PC-9 (cell line): ENCODE measurements around the gene WDHD1. TPM values are rescaled to one million over a fixed set of nuclear protein-coding genes. Genes with fewer than 3 reads are reported as not detected.
A peak's percentile ranks its signal among the peaks of the same experiment; 100 is the strongest.

ENCODE experiments used
- BruUV-seq: library from RNA; stranded (reverse); fragments of 400-500 nt; replicated peaks from 2 replicates; lab custom pipeline; 2021; lab: Mats Ljungman, UMichigan
- CTCF ChIA-PET: fragments of 300-600 bp; sonication (Branson Sonifier 250); formaldehyde crosslinking; loops from one replicate; lab custom pipeline; 2022; ENCODE audit warnings: antibody characterized with exemption; lab: Charles Lee
- POLR2A ChIA-PET: fragments of 300-600 bp; sonication (Branson Sonifier 250); formaldehyde crosslinking; loops from one replicate; lab custom pipeline; 2022; ENCODE audit warnings: antibody characterized with exemption; ENCODE audit not compliant: unreplicated experiment; lab: Charles Lee
- DNase-seq, 2 experiments: peaks; one replicate each; pipeline versions ENCODE4 v3.0.0 to v3.0.0-alpha.2; 2015 to 2022; ENCODE audit warnings: mixed read lengths in 1 of 2
- H2AFZ ChIP-seq: fragments of 200-600 bp; sonication (generic); 2 replicates; pipeline ENCODE4 v1.8.1; 2017; ENCODE audit warnings: antibody characterized with exemption
- H3F3A ChIP-seq: fragments of 200-600 bp; sonication (generic); 2 replicates; pipeline ENCODE4 v1.8.1; 2017; ENCODE audit warnings: antibody characterized with exemption, mild to moderate bottlenecking, low read depth; ENCODE audit not compliant: insufficient read depth
- H3K27ac ChIP-seq: fragments of 200-600 bp; sonication (generic); 2 replicates; pipeline ENCODE4 v1.6.1; 2016; ENCODE audit warnings: mixed run types
- H3K27me3 ChIP-seq: fragments of 200-600 bp; sonication (generic); 2 replicates; pipeline ENCODE4 v1.6.1; 2016; ENCODE audit warnings: low read depth, mixed run types; ENCODE audit not compliant: insufficient read depth
- H3K36me3 ChIP-seq: fragments of 200-600 bp; sonication (generic); 2 replicates; pipeline ENCODE4 v1.6.1; 2016; ENCODE audit warnings: low read depth, mixed run types
- H3K4me1 ChIP-seq: fragments of 200-600 bp; sonication (generic); replicated peaks from 2 replicates; pipeline ENCODE4 v1.6.1; 2016; ENCODE audit warnings: mixed run types; ENCODE audit not compliant: insufficient read depth
- H3K4me2 ChIP-seq: fragments of 200-600 bp; sonication (generic); 2 replicates; pipeline ENCODE4 v1.6.1; 2017; ENCODE audit warnings: mixed run types
- H3K4me3 ChIP-seq: fragments of 200-600 bp; sonication (generic); 2 replicates; pipeline ENCODE4 v1.6.1; 2016; ENCODE audit warnings: mixed run types
- H3K79me2 ChIP-seq: fragments of 200-600 bp; sonication (generic); 2 replicates; pipeline ENCODE4 v1.6.1; 2017; ENCODE audit warnings: low read depth, mixed run types
- H3K9me2 ChIP-seq: fragments of 200-600 bp; sonication (generic); 2 replicates; pipeline ENCODE4 v1.8.1; 2017; ENCODE audit warnings: mild to moderate bottlenecking; ENCODE audit not compliant: insufficient read depth
- H3K9me3 ChIP-seq: fragments of 200-600 bp; sonication (generic); 2 replicates; pipeline ENCODE4 v1.8.1; 2016; ENCODE audit warnings: low read depth; ENCODE audit not compliant: insufficient read depth
- H4K20me1 ChIP-seq: fragments of 200-600 bp; sonication (generic); 2 replicates; pipeline ENCODE4 v1.8.1; 2017; ENCODE audit not compliant: insufficient read depth
- EZH2 ChIP-seq: fragments of 200-600 bp; sonication (generic); IDR thresholded peaks from 2 replicates; pipeline ENCODE4 v1.8.0; 2017; ENCODE audit warnings: antibody characterized with exemption, low read depth
- intact Hi-C: fragments of 100-400 bp; cut with micrococcal nuclease; formaldehyde crosslinking; loops from one replicate; pipeline ENCODE4 v1.10.0; 2022; ENCODE audit not compliant: unreplicated experiment
- total RNA-seq: library from RNA; stranded (reverse); gene quantifications from 2 replicates; pipeline ENCODE4 v1.2.3, GENCODE V29; 2021
- TF ChIP-seq, protein P1 (sequence below): fragments of 200-600 bp; sonication (generic); conservative IDR thresholded peaks from 2 replicates; pipeline ENCODE4 v1.6.1; 2017; ENCODE audit warnings: mixed run types, antibody characterized with exemption, mild to moderate bottlenecking, moderate library complexity

Gene WDHD1
- total RNA-seq, 1 experiment from 2014 or later: 34.3 TPM

DNA sequence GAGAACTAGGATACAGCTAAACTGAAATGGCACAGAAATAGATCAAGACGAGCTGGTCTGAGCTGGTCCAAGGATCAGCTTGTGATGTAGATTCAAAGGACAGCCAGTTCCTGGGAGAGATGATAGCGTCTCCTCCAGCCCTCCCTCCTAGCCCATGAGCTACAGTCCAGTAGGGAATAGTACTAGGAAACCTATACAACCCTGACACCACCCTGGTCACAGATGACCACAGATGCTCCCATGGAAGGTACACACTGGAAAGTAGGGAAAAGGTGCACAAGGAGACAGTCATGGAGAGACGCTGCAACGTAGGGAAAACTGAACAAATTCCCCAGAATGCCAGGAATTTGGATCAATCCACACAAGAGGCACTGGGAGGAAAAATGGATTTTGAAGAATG is 131.2 kb downstream of the WDHD1 start:
- no peaks in the 10 kb centered on the region for H3K36me3 ChIP-seq
- BruUV-seq: no TSS peak
- H4K20me1 ChIP-seq: no peaks in the 10 kb centered on the region
- no peak overlapping the region for H2AFZ ChIP-seq
- H3K4me1 ChIP-seq: peaks cover 1% of the 10 kb centered on the region; the same call in 1 of the 2 replicates
- DNase-seq: no peak
- H3F3A ChIP-seq: no peaks in the 10 kb centered on the region
- no peaks in the 10 kb centered on the region; the same call in 1 of the 2 replicates for H3K79me2 ChIP-seq
- POLR2A ChIA-PET: no interaction called here
- CTCF ChIA-PET: no interaction called here
- no peaks in the 10 kb centered on the region for H3K27me3 ChIP-seq
- no peak overlapping the region for H3K4me3 ChIP-seq
- H3K27ac ChIP-seq: no peak overlapping the region
- intact Hi-C loops: loop anchor here (10.0 kb wide), 1 partner anchor 531 kb away; no protein-coding TSS in a partner anchor
- H3K4me2 ChIP-seq: no peak overlapping the region
- no peaks in the 10 kb centered on the region for H3K9me2 ChIP-seq
- TF ChIP-seq, protein P1, sequence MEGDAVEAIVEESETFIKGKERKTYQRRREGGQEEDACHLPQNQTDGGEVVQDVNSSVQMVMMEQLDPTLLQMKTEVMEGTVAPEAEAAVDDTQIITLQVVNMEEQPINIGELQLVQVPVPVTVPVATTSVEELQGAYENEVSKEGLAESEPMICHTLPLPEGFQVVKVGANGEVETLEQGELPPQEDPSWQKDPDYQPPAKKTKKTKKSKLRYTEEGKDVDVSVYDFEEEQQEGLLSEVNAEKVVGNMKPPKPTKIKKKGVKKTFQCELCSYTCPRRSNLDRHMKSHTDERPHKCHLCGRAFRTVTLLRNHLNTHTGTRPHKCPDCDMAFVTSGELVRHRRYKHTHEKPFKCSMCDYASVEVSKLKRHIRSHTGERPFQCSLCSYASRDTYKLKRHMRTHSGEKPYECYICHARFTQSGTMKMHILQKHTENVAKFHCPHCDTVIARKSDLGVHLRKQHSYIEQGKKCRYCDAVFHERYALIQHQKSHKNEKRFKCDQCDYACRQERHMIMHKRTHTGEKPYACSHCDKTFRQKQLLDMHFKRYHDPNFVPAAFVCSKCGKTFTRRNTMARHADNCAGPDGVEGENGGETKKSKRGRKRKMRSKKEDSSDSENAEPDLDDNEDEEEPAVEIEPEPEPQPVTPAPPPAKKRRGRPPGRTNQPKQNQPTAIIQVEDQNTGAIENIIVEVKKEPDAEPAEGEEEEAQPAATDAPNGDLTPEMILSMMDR: no peak
- TF ChIP-seq EZH2: no peak
- no peaks in the 10 kb centered on the region; the same call in 1 of the 2 replicates for H3K9me3 ChIP-seq

DNA sequence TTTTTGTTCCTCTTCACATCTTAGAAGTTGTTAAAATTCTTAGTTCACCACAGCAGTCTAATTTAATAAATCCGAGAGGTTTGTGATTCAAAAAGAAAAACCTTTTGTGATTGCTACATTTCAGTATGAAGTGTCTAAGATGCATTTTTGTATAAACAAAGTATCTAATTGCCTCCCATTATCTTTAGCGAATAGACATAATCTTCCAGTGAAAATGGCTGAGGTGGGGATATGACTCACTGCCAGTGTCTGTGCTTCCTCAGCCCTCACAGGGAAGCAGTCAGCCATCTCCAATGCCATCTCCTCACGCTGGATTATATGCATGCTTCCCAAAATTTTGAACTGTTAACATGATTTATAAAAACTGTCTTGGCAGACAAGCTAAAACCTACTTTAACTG is 131.9 kb downstream of the WDHD1 start:
- POLR2A ChIA-PET: no interaction called here
- no peaks in the 10 kb centered on the region; the same call in 1 of the 2 replicates for H3K9me3 ChIP-seq
- CTCF ChIA-PET: no interaction called here
- no peaks in the 10 kb centered on the region; the same call in 1 of the 2 replicates for H3K79me2 ChIP-seq
- H3K4me3 ChIP-seq: no peak overlapping the region
- TF ChIP-seq EZH2: no peak
- TF ChIP-seq, protein P1: no peak
- no peak overlapping the region for H3K4me2 ChIP-seq
- H3K4me1 ChIP-seq: no peaks in the 10 kb centered on the region
- intact Hi-C loops: loop anchor here (5.0 to 10.0 kb wide), 2 partner anchors 88 to 530 kb away; no protein-coding TSS in a partner anchor
- no peak for DNase-seq
- no peaks in the 10 kb centered on the region for H3F3A ChIP-seq
- H2AFZ ChIP-seq: no peak overlapping the region
- no peaks in the 10 kb centered on the region for H3K27me3 ChIP-seq
- H3K9me2 ChIP-seq: no peaks in the 10 kb centered on the region
- no peaks in the 10 kb centered on the region for H4K20me1 ChIP-seq
- H3K27ac ChIP-seq: no peak overlapping the region
- no peaks in the 10 kb centered on the region for H3K36me3 ChIP-seq
- no TSS peak for BruUV-seq

DNA sequence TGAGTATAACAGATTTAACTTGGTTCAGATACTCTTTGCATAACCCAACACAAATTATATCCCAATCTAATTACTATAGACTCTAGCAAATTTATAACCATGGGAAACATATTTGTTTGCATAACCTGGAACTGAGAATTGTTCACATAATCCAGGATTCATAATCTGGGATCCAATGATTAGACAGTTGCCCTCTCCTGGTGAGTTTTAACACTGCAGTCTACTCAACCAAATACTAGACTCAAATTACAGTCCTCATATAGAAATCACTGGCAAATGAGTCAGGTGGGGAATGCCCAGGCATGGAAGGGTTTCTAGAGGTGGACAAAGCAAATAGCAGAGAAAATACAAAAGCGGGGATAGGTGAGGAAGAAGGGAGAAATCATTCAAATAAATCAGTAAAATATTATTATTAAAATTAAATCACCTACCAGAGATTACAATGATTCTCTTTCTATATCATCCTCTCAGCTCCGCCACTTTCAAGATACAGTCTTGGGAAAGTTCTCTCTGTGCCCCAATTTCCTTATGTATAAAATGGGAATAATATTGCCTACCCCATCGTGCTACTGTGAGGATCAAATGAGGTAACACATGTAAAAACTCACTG is 133.6 kb downstream of the WDHD1 start:
- BruUV-seq: no TSS peak
- no peak for TF ChIP-seq EZH2
- TF ChIP-seq, protein P1: peak; percentile 86
- H3K4me3 ChIP-seq: no peak overlapping the region
- H4K20me1 ChIP-seq: no peaks in the 10 kb centered on the region
- H3K27ac ChIP-seq: no peak overlapping the region
- H2AFZ ChIP-seq: no peak overlapping the region
- no peaks in the 10 kb centered on the region for H3K27me3 ChIP-seq
- no peaks in the 10 kb centered on the region; the same call in 1 of the 2 replicates for H3K9me3 ChIP-seq
- no peaks in the 10 kb centered on the region for H3F3A ChIP-seq
- CTCF ChIA-PET: interaction anchor here (0.7 to 0.8 kb wide), 2 partner anchors 224 to 329 kb away, joined by 3 read pairs; no protein-coding TSS in a partner anchor
- H3K4me2 ChIP-seq: no peak overlapping the region
- POLR2A ChIA-PET: no interaction called here
- H3K79me2 ChIP-seq: no peaks in the 10 kb centered on the region; the same call in 1 of the 2 replicates
- no peaks in the 10 kb centered on the region for H3K9me2 ChIP-seq
- peak in 1 of 2 experiments; percentile 57 for DNase-seq
- H3K4me1 ChIP-seq: no peaks in the 10 kb centered on the region
- intact Hi-C loops: loop anchor here (1.0 to 10.0 kb wide), 3 partner anchors 86 to 528 kb away; no protein-coding TSS in a partner anchor
- no peaks in the 10 kb centered on the region for H3K36me3 ChIP-seq
